Skeletal muscle tissue (tissue), 4 donors: ENCODE data around the gene NAT14. TPM values are rescaled to one million over a fixed set of nuclear protein-coding genes. Genes with fewer than 3 reads are reported as not detected.
"Not testable (repeated sequence)": the region's sequence is repeated elsewhere in the genome, so short reads cannot be mapped to it uniquely, and the experiment has no call there.

Experiments used
- H3K27ac ChIP-seq: one replicate; pipeline ENCODE4 v1.7.0; 2013; ENCODE audit warnings: mild to moderate bottlenecking, low read depth, low read length, inconsistent platforms
- H3K27me3 ChIP-seq, 3 donors: one replicate each; pipeline ENCODE4 v1.7.0; 2013; ENCODE audit warnings: low read length in 3 of 3; ENCODE audit not compliant: control insufficient read depth in 3 of 3, insufficient read depth in 3 of 3
- H3K36me3 ChIP-seq, 3 donors: one replicate each; pipeline ENCODE4 v1.7.0; 2013; ENCODE audit warnings: low read length in 3 of 3; ENCODE audit not compliant: control insufficient read depth in 3 of 3, insufficient read depth in 3 of 3
- H3K4me1 ChIP-seq, 3 donors: one replicate each; pipeline ENCODE4 v1.7.0; 2013; ENCODE audit warnings: low read length in 3 of 3, mild to moderate bottlenecking in 3 of 3; ENCODE audit not compliant: control insufficient read depth in 3 of 3, insufficient read depth in 3 of 3
- H3K4me3 ChIP-seq, 3 donors: one replicate each; pipeline ENCODE4 v1.7.0; 2013; ENCODE audit warnings: low read length in 3 of 3
- H3K9ac ChIP-seq, 3 donors: one replicate each; pipeline ENCODE4 v1.7.0; 2013; ENCODE audit warnings: low read length in 3 of 3, mild to moderate bottlenecking in 3 of 3, moderate library complexity in 2 of 3, low read depth in 1 of 3
- H3K9me3 ChIP-seq, 3 donors: one replicate each; pipeline ENCODE4 v1.7.0; 2013; ENCODE audit warnings: low read length in 3 of 3; ENCODE audit not compliant: control insufficient read depth in 3 of 3
- total RNA-seq: library from RNA; depleted of rRNA; stranded (reverse); fragments of >200 nt; gene quantifications from one replicate; pipeline ENCODE4 v1.2.3, GENCODE V29; 2014
- donor health status: Osteomylitis.

Gene NAT14
- total RNA-seq, 1 donor from 2014 or later: 8.4 TPM

GRCh38 chr19:55493052-55493644 lies 8.2 kb downstream of the NAT14 start:
- Histone ChIP-seq H3K4me1 (peaks cover 6 to 13% (median 12%) of the 10 kb centered on the region in 3 donors), H3K9ac (peak overlapping the region in 2 of 3 donors; percentile 32 to 60), H3K27ac (peak overlapping the region; percentile 68)

GRCh38 chr19:55493645-55494171 lies 8.7 kb downstream of the NAT14 start:
- peaks cover 6 to 13% (median 9%) of the 10 kb centered on the region in 3 donors for H3K4me1 ChIP-seq
- H3K4me3 ChIP-seq: peak overlapping the region in 2 of 3 donors; percentile 50 to 62
- peak overlapping the region; percentile 68 for H3K27ac ChIP-seq
- H3K36me3 ChIP-seq: no peaks in the 10 kb centered on the region
- H3K9me3 ChIP-seq: no peaks in the 10 kb centered on the region
- peaks cover 9 to 33% (median 24%) of the 10 kb centered on the region in 3 donors for H3K27me3 ChIP-seq
- H3K9ac ChIP-seq: peak overlapping the region in 2 of 3 donors; percentile 32 to 60

More at GRCh38 chr19:55493052-55493644, 8.2 kb downstream of the NAT14 start:
- Histone ChIP-seq H3K27me3 (peaks cover 9 to 35% (median 24%) of the 10 kb centered on the region in 3 donors), H3K36me3 (no peaks in the 10 kb centered on the region), H3K9me3 (no peaks in the 10 kb centered on the region), H3K4me3 (no peak overlapping the region)

- Histone ChIP-seq H3K9me3 (no peaks in the 10 kb centered on the region), H3K27ac (peak overlapping the region; percentile 66), H3K9ac (peak overlapping the region in 2 of 3 donors; percentile 50 to 57), H3K36me3 (no peaks in the 10 kb centered on the region), H3K27me3 (peaks cover 7 to 32% (median 24%) of the 10 kb centered on the region in 3 donors), H3K4me3 (peak overlapping the region; percentile 50 to 62 (median 54)), H3K4me1 (peaks cover 6 to 13% (median 8%) of the 10 kb centered on the region in 3 donors)
Measured at GRCh38 chr19:55494172-55494761, 9.3 kb downstream of the NAT14 start.

GRCh38 chr19:55495646-55496349 lies 10.8 kb downstream of the NAT14 start:
- H3K4me1 ChIP-seq: peaks cover 6 to 10% (median 7%) of the 10 kb centered on the region in 3 donors
- peaks cover 2 to 27% (median 23%) of the 10 kb centered on the region in 3 donors for H3K27me3 ChIP-seq
- H3K9me3 ChIP-seq: no peaks in the 10 kb centered on the region
- no peak overlapping the region for H3K27ac ChIP-seq
- H3K9ac ChIP-seq: no peak overlapping the region
- no peak overlapping the region for H3K4me3 ChIP-seq
- peaks cover 0 to 7% (median 0%) of the 10 kb centered on the region in 3 donors for H3K36me3 ChIP-seq

GRCh38 chr19:55496820-55497219 lies 11.8 kb downstream of the NAT14 start:
- H3K36me3 ChIP-seq: peaks cover 0 to 11% (median 0%) of the 10 kb centered on the region in 3 donors
- H3K9ac ChIP-seq: not testable (repeated sequence)

GRCh38 chr19:55497763-55498162 lies 12.8 kb downstream of the NAT14 start:
- Histone ChIP-seq H3K4me1 (peaks cover 6 to 10% (median 7%) of the 10 kb centered on the region in 3 donors), H3K27ac (no peak overlapping the region), H3K4me3 (no peak overlapping the region), H3K9ac (no peak overlapping the region), H3K36me3 (peaks cover 0 to 11% (median 0%) of the 10 kb centered on the region in 3 donors), H3K9me3 (no peaks in the 10 kb centered on the region), H3K27me3 (peaks cover 2 to 14% (median 7%) of the 10 kb centered on the region in 3 donors)

More at GRCh38 chr19:55496820-55497219, 11.8 kb downstream of the NAT14 start:
- H3K27me3 ChIP-seq: peaks cover 2 to 20% (median 13%) of the 10 kb centered on the region in 3 donors
- H3K4me1 ChIP-seq: peaks cover 6 to 10% (median 7%) of the 10 kb centered on the region in 3 donors
- H3K27ac ChIP-seq, H3K9me3 ChIP-seq, H3K4me3 ChIP-seq: not testable (repeated sequence)

- no peak overlapping the region for H3K4me3 ChIP-seq
- peak overlapping the region in 1 of 3 donors; percentile 4 for H3K9ac ChIP-seq
- H3K36me3 ChIP-seq: peaks cover 0 to 11% (median 0%) of the 10 kb centered on the region in 3 donors
- H3K4me1 ChIP-seq: peaks cover 2 to 9% (median 5%) of the 10 kb centered on the region in 3 donors
- no peaks in the 10 kb centered on the region for H3K9me3 ChIP-seq
- no peak overlapping the region for H3K27ac ChIP-seq
- peaks cover 2 to 10% (median 5%) of the 10 kb centered on the region in 3 donors for H3K27me3 ChIP-seq
Measured at GRCh38 chr19:55498246-55498840, 13.4 kb downstream of the NAT14 start.

GRCh38 chr19:55500368-55500952 lies 15.5 kb downstream of the NAT14 start:
- Histone ChIP-seq H3K4me3 (no peak overlapping the region), H3K27ac (no peak overlapping the region), H3K9ac (no peak overlapping the region), H3K36me3 (peaks cover 0 to 11% (median 0%) of the 10 kb centered on the region in 3 donors), H3K4me1 (peaks cover 5 to 9% (median 8%) of the 10 kb centered on the region in 3 donors), H3K9me3 (no peaks in the 10 kb centered on the region), H3K27me3 (peaks cover 0 to 9% (median 7%) of the 10 kb centered on the region in 3 donors)
